Activated T-cell treated with anti-CD3 and anti-CD28 coated beads, Interleukin-2, amount 50 U/mL, for 72 hours (primary cell): ENCODE measurements around the gene GTF3C4. TPM values are rescaled to one million over a fixed set of nuclear protein-coding genes. Genes with fewer than 3 reads are reported as not detected.
A peak's percentile ranks its signal among the peaks of the same experiment; 100 is the strongest.
"Not testable (repeated sequence)": the region's sequence is repeated elsewhere in the genome, so short reads cannot be mapped to it uniquely, and the experiment has no call there.

Experiments used
- ATAC-seq, 2 donors: fragments of 150-1000 bp; cut with Tn5 transposase; replicated peaks in 1 of 2; 2 replicates each; pipeline ENCODE4 v1.10.0; 2021; ENCODE audit warnings: moderate library complexity in 2 of 2, mild to moderate bottlenecking in 1 of 2
- DNase-seq, 2 donors: peaks; one replicate each; pipeline ENCODE4 v3.0.0; 2021 to 2022; ENCODE audit warnings: mixed read lengths in 1 of 2
- H3K27ac Mint-ChIP-seq: one replicate; pipeline ENCODE4 v1.8.0; 2022; ENCODE audit warnings: mild to moderate bottlenecking, moderate library complexity, mixed read lengths
- H3K27me3 Mint-ChIP-seq: one replicate; pipeline ENCODE4 v1.8.0; 2022; ENCODE audit warnings: low read depth, mixed read lengths
- H3K36me3 Mint-ChIP-seq, 2 donors: one replicate each; pipeline ENCODE4 v1.8.0; 2022; ENCODE audit warnings: mixed read lengths in 2 of 2, mild to moderate bottlenecking in 1 of 2; ENCODE audit not compliant: insufficient read depth in 2 of 2
- H3K4me1 Mint-ChIP-seq: one replicate; pipeline ENCODE4 v1.8.0; 2022; ENCODE audit warnings: low read depth, mixed read lengths
- H3K4me3 Mint-ChIP-seq, 2 donors: one replicate each; pipeline ENCODE4 v1.8.0; 2022; ENCODE audit warnings: mild to moderate bottlenecking in 2 of 2, mixed read lengths in 2 of 2, moderate library complexity in 2 of 2
- H3K9me3 Mint-ChIP-seq, 2 donors: one replicate each; pipeline ENCODE4 v1.8.0; 2022; ENCODE audit warnings: mixed read lengths in 2 of 2
- total RNA-seq, 2 donors: library from RNA; stranded (reverse); gene quantifications; one replicate each; pipeline ENCODE4 v1.2.3, GENCODE V29; 2022

Gene GTF3C4
- total RNA-seq, 2 donors from 2014 or later: 13.8 to 16.0 TPM

DNA sequence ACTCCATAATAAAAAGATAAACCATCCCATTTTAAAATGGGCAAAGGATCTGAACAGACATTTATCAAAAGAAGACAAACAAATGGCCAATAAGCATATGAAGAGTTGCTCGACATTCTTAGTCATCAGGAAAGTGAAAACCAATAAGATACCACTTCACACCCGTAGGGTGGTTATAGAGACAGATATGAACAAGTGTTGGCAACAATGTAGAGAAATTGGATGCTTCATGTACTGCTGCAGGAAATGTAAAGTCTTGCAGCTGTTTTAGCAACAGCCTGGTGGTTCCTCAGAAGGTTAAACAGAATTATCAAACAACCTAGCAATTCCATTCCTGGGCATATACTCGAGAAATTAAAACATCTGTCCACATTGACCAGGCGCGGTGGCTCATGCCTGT is 42.5 kb downstream of the GTF3C4 start:
- Mint-ChIP-seq H3K27ac (no peak overlapping the region), H3K4me3 (no peak overlapping the region), H3K27me3 (peaks cover 8% of the 10 kb centered on the region), H3K4me1 (no peaks in the 10 kb centered on the region), H3K9me3 (no peaks in the 10 kb centered on the region), H3K36me3 (no peaks in the 10 kb centered on the region)
- ATAC-seq (peak; percentile 66 to 67), DNase-seq (no peak)

- Mint-ChIP-seq H3K4me3 (no peak overlapping the region), H3K27me3 (peaks cover 32% of the 10 kb centered on the region), H3K27ac (no peak overlapping the region), H3K4me1 (no peaks in the 10 kb centered on the region), H3K9me3 (no peaks in the 10 kb centered on the region), H3K36me3 (no peaks in the 10 kb centered on the region)
- DNase-seq (no peak), ATAC-seq (no peak)
These were observed 45.7 kb downstream of the GTF3C4 start for GRCh38 chr9:132716007-132716406.

DNA sequence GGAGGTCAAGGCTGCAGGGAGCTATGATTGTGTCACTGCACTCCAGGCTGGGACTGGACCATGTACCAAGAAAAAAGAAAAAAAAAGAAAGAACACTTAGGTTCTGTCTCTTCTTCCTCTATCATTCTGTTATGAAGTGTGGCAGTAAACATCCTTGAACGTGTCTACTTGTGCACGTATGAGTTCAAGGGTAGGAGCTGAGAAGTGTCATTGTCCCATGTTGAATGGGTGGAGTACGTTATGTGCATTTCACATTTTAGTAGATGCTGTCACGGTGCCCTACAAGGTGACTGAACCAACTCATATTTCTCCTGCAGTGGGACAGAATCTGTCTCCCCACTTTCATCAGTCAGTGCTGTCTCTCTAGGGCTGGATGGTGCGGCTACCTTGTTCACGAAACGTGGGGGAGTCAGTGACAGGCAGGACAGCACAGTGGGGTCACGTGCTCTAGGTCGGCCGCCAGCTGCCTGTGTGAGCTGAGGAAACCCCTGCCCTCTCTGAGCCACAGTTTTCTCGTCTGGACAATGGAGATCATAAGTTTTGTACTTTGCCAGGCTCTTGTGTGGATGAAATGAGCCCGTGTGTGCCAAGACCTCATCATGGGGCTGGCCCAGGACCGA is 47.2 kb downstream of the GTF3C4 start:
- Mint-ChIP-seq H3K4me3 (no peak overlapping the region), H3K9me3 (no peaks in the 10 kb centered on the region), H3K4me1 (no peaks in the 10 kb centered on the region), H3K36me3 (no peaks in the 10 kb centered on the region), H3K27ac (no peak overlapping the region), H3K27me3 (peaks cover 32% of the 10 kb centered on the region)
- ATAC-seq (no peak), DNase-seq (no peak)

GRCh38 chr9:132718381-132718928 is 48.2 kb downstream of the GTF3C4 start:
- H3K9me3 Mint-ChIP-seq, H3K4me3 Mint-ChIP-seq, H3K36me3 Mint-ChIP-seq, DNase-seq, H3K27ac Mint-ChIP-seq, ATAC-seq, H3K4me1 Mint-ChIP-seq: not testable (repeated sequence)
- H3K27me3 Mint-ChIP-seq: peaks cover 32% of the 10 kb centered on the region

DNA sequence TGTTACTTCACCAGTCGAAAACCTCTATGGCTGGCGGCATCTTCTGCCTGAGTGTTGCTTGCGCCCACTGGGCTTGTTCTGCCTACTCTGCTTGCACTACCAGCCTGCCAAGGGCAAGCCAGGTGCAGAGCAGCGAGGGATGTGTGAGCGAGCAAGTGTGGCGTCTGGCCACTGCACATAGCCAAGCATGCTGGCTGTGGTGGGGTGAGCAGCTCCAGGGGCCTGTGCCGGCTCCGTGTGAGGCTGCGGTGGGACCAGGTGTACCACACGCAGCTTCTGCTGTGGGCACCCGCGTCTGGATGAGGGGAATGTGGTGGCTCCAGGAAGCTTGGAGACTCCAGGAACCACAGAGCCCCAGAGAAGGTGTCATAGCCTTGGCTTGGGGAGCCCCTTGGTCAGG is 51.4 kb downstream of the GTF3C4 start:
- H3K9me3 Mint-ChIP-seq: no peaks in the 10 kb centered on the region
- H3K27ac Mint-ChIP-seq: no peak overlapping the region
- DNase-seq (no peak), ATAC-seq (no peak)
- no peak overlapping the region for H3K4me3 Mint-ChIP-seq
- peaks cover 32% of the 10 kb centered on the region for H3K27me3 Mint-ChIP-seq
- H3K36me3 Mint-ChIP-seq: no peaks in the 10 kb centered on the region
- no peaks in the 10 kb centered on the region for H3K4me1 Mint-ChIP-seq

GRCh38 chr9:132722564-132723065 is 52.4 kb downstream of the GTF3C4 start:
- Mint-ChIP-seq H3K4me1 (no peaks in the 10 kb centered on the region), H3K27ac (no peak overlapping the region), H3K27me3 (peaks cover 27% of the 10 kb centered on the region), H3K36me3 (no peaks in the 10 kb centered on the region), H3K4me3 (no peak overlapping the region), H3K9me3 (no peaks in the 10 kb centered on the region)
- no peak for DNase-seq
- ATAC-seq: no peak

DNA sequence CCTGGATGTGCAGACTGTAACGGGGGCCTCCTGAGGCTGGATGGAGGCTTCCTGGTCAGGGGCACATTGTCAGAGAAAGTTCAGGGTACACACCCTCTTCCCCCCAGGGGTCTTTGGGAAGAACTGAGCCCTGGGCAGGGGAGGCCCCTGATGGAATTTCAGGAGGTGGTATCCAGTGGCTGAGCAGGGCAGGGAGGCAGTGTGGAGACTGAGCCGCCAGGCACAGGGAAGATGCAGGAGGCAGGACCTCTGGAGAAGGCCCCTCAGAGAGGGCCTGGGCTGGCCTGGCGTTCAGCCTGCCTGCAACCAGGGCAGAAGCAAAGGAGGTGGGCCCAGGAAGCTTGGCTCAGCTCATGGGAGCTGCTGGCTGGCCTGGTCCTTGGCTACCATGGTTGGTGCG is 53.5 kb downstream of the GTF3C4 start:
- H3K9me3 Mint-ChIP-seq: no peaks in the 10 kb centered on the region
- H3K4me1 Mint-ChIP-seq: no peaks in the 10 kb centered on the region
- no peaks in the 10 kb centered on the region for H3K36me3 Mint-ChIP-seq
- DNase-seq: no peak
- no peak for ATAC-seq
- peaks cover 20% of the 10 kb centered on the region for H3K27me3 Mint-ChIP-seq
- no peak overlapping the region for H3K4me3 Mint-ChIP-seq
- H3K27ac Mint-ChIP-seq: no peak overlapping the region

- no peaks in the 10 kb centered on the region for H3K4me1 Mint-ChIP-seq
- no peaks in the 10 kb centered on the region for H3K9me3 Mint-ChIP-seq
- ATAC-seq (no peak), DNase-seq (no peak)
- no peak overlapping the region for H3K4me3 Mint-ChIP-seq
- H3K36me3 Mint-ChIP-seq: no peaks in the 10 kb centered on the region
- no peak overlapping the region for H3K27ac Mint-ChIP-seq
- H3K27me3 Mint-ChIP-seq: peaks cover 6% of the 10 kb centered on the region
These were observed 55.0 kb downstream of the GTF3C4 start for GRCh38 chr9:132725306-132725705.

DNA sequence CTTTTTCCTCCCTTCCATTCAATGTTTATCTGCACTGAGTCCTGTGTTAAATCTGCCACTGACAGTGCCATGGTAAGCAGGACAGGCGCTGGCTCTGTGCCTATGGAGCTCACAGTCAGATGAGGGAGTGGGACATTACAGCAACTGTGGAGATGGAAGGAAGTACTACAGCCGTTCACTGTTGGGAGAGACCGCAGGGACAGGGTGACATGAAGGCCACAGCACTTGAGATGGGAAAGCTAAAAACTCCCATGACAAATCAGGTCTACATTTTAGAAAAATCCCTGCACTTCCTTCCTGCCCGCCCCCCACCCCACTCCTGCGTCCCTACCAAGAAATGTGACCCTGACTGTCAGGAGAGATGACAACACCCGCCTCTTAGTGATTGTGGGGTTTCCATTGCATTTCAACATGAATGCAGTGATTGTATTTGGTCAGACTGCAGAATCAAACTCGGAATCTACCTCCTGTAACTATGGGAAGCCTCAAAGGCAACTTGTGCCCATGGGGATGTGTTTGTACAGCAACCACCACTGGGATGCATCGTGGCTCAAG is 56.4 kb downstream of the GTF3C4 start:
- Mint-ChIP-seq H3K27me3 (peaks cover 6% of the 10 kb centered on the region), H3K36me3 (no peaks in the 10 kb centered on the region), H3K27ac (no peak overlapping the region), H3K9me3 (no peaks in the 10 kb centered on the region), H3K4me1 (no peaks in the 10 kb centered on the region), H3K4me3 (no peak overlapping the region)
- DNase-seq (no peak), ATAC-seq (no peak)

GRCh38 chr9:132728071-132728470 is 57.8 kb downstream of the GTF3C4 start:
- H3K9me3 Mint-ChIP-seq: no peaks in the 10 kb centered on the region
- H3K4me1 Mint-ChIP-seq: no peaks in the 10 kb centered on the region
- no peak overlapping the region for H3K4me3 Mint-ChIP-seq
- DNase-seq (no peak), ATAC-seq (no peak)
- H3K27me3 Mint-ChIP-seq: peaks cover 6% of the 10 kb centered on the region
- no peaks in the 10 kb centered on the region for H3K36me3 Mint-ChIP-seq
- H3K27ac Mint-ChIP-seq: no peak overlapping the region

DNA sequence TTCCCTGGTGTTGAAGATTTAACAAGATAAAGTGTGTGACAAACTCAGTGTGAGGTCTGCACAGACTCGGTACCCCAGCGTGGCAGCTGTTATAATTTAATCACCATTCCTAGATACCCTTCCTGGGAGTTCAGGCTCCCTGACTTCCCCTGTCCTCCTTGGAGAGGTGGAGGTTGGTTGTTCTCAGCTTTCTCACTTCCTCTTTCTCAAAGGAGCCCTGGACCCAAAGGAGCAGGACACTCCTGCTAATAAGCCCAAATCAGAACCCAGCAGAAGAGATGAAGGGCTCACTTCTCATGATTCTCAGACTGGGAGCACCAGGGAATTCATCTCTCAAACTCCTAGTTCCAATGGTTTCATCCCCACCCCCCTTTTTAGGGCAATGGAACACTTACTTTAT is 58.2 kb downstream of the GTF3C4 start:
- DNase-seq (no peak), ATAC-seq (no peak)
- Mint-ChIP-seq H3K27ac (no peak overlapping the region), H3K9me3 (no peaks in the 10 kb centered on the region), H3K36me3 (no peaks in the 10 kb centered on the region), H3K4me1 (no peaks in the 10 kb centered on the region), H3K4me3 (no peak overlapping the region), H3K27me3 (peaks cover 6% of the 10 kb centered on the region)

GRCh38 chr9:132729235-132729890 is 59.1 kb downstream of the GTF3C4 start:
- Mint-ChIP-seq H3K4me3 (no peak overlapping the region), H3K36me3 (no peaks in the 10 kb centered on the region), H3K27me3 (peaks cover 6% of the 10 kb centered on the region), H3K4me1 (no peaks in the 10 kb centered on the region), H3K9me3 (no peaks in the 10 kb centered on the region), H3K27ac (no peak overlapping the region)
- ATAC-seq (no peak), DNase-seq (no peak)
